Ovary (tissue), 9 donors: ENCODE results near the gene ACP7. TPM values are rescaled to one million over a fixed set of nuclear protein-coding genes. Genes with fewer than 3 reads are reported as not detected.

Experiments used
- DNase-seq, 5 donors: peaks; one replicate each; pipeline ENCODE4 v3.0.0-alpha.2; 2019 to 2020
- H3K27ac ChIP-seq, 2 donors: fragments of 200-600 bp; one replicate each; pipeline versions ENCODE4 v1.5.1 to v1.8.0; 2019 to 2022
- H3K27me3 ChIP-seq: fragments of 200-600 bp; one replicate; pipeline ENCODE4 v1.8.0; 2022
- H3K36me3 ChIP-seq: fragments of 200-600 bp; sonication (generic); one replicate; pipeline ENCODE4 v1.5.1; 2019
- H3K4me1 ChIP-seq: one replicate; pipeline ENCODE4 v1.8.1; 2013; ENCODE audit warnings: mild to moderate bottlenecking, moderate library complexity; ENCODE audit not compliant: insufficient read depth
- H3K4me3 ChIP-seq: fragments of 200-600 bp; sonication (generic); one replicate; pipeline ENCODE4 v1.5.1; 2017
- H3K9me3 ChIP-seq, 2 donors: fragments of 200-600 bp in 1 of 2; sonication (generic) in 1 of 2; one replicate each; pipeline versions ENCODE4 v1.5.1 to v1.8.1; 2013 to 2019; ENCODE audit warnings: mild to moderate bottlenecking in 1 of 2, moderate library complexity in 1 of 2
- EP300 ChIP-seq: sonication (generic); formaldehyde crosslinking; IDR thresholded peaks from one replicate; pipeline ENCODE4 v1.6.1; 2017; ENCODE audit warnings: antibody characterized with exemption
- POLR2A ChIP-seq: fragments of 450-650 bp; IDR thresholded peaks from one replicate; pipeline ENCODE4 v1.6.1; 2017; ENCODE audit warnings: antibody characterized with exemption, mild to moderate bottlenecking, moderate library complexity
- WGBS, 3 donors: extraction: QIAGEN DNeasy Blood & Tissue Kit in 1 of 3; methylation state at CpG; one replicate each; pipeline versions ENCODE4 v1.1.5 to v1.1.7; 2013 to 2017; 5-methylcytosine and 5-hydroxymethylcytosine counted together
- intact Hi-C, 4 donors: fragments of 100-400 bp; cut with DNase I; formaldehyde crosslinking; loops; one replicate each; pipeline versions ENCODE4 v1.11.0 to v1.15.1; 2022 to 2023
- polyA plus RNA-seq, 2 donors: library from polyadenylated mRNA; stranded (reverse); fragments of 200-250 nt in 1 of 2; fragments of 350-450 nt in 1 of 2; fragmentation: Illumina TruSeq in 1 of 2; extraction: RNeasy Lipid Tissue Mini Kit (QIAGEN cat#74804) in 1 of 2; gene quantifications; one replicate each; pipeline ENCODE4 v1.2.3, GENCODE V29; 2013 to 2014
- total RNA-seq, 7 donors: library from RNA; depleted of rRNA in 2 of 7; stranded (reverse); fragments of >200 nt in 2 of 7; fragmentation: NEBNext Ultra II Directional in 3 of 7; extraction: Animal tissue kit (Norgen Biotek cat#: 25700) in 3 of 7; gene quantifications; one replicate each; pipeline versions ENCODE4 v1.1.0 to v1.2.4, GENCODE V29; 2016 to 2023
- TF ChIP-seq, protein P1 (sequence below), 3 donors: fragments of 450-650 bp in 2 of 3; fragments of 200-600 bp in 1 of 3; IDR thresholded peaks; one replicate each; pipeline versions ENCODE4 v1.5.1 to v1.8.0; 2016 to 2022; ENCODE audit warnings: antibody characterized with exemption in 3 of 3, mild to moderate bottlenecking in 1 of 3
- donor health status: DM: no; HTN: no; CAD: no; lungs with moderate emphysema.
- donor health status: DM: no; HTN: no; CAD: no.
- donor health status: Bipolar disorder and iron deficiency.
- donor health status: DM: yes; HTN: yes; CAD: no.
- donor health status: DM: no; HTN: no; CAD: no.
- donor health status: DM: yes; HTN: yes; CAD: no.

Gene ACP7
- total and polyA plus RNA-seq, 9 donors: not detected

DNA sequence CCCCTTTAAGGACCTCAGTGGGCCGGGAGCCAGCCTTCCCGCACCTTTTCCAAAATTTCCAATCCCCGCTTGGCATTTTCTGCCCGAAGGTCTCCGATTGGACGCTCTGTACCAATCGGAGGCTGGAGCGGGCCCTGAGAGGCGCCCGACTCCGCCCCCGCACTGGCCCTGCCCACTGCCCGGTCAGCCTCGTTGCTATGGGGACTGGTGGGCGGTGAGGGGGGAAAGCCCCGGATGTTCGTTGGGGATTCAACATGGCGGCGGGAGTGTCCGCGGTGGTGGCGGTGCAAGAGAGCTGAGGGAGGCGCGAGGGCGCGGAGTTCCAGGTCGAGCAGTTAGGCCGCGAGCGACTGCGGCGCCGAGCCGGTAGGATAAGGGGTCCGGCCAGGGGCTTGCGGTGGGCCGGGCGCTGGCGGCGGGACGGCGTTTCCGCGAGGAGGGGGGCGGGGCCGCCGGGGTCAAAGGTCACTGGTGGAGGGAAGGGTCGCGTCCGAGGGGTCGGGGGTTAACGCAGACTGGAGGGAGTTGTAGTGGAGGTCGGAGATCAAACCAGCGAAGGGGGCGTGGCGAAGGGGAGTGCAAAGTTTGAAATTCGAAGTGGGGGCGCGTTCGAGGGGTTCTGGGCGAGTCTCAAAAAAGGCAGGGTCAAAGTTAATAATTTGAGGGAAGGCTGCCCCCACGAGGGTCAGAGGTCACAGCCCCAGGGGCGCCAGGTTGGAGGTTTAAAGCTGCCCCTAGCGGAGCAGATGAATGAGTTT lies 41.6 kb downstream of the ACP7 start, which contains the start of gene PAK4:
Gene PAK4 (plus strand): TSS at position 233 of the 758 bp plus-strand sequence. CDS start 43,768 bp downstream, outside the sequence.
- H3K36me3 ChIP-seq: no peaks in the 10 kb centered on the region
- intact Hi-C loops: loop anchor here in 1 of 4 donors (1.0 to 5.0 kb wide), 2 partner anchors 199 to 217 kb away; partner anchors contain the start of gene SAMD4B
- no peaks in the 10 kb centered on the region for H3K27me3 ChIP-seq
- H3K4me1 ChIP-seq: peaks cover 10% of the 10 kb centered on the region
- TF ChIP-seq, protein P1, sequence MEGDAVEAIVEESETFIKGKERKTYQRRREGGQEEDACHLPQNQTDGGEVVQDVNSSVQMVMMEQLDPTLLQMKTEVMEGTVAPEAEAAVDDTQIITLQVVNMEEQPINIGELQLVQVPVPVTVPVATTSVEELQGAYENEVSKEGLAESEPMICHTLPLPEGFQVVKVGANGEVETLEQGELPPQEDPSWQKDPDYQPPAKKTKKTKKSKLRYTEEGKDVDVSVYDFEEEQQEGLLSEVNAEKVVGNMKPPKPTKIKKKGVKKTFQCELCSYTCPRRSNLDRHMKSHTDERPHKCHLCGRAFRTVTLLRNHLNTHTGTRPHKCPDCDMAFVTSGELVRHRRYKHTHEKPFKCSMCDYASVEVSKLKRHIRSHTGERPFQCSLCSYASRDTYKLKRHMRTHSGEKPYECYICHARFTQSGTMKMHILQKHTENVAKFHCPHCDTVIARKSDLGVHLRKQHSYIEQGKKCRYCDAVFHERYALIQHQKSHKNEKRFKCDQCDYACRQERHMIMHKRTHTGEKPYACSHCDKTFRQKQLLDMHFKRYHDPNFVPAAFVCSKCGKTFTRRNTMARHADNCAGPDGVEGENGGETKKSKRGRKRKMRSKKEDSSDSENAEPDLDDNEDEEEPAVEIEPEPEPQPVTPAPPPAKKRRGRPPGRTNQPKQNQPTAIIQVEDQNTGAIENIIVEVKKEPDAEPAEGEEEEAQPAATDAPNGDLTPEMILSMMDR (IDR thresholded peaks at IDR 0.05): peak in 1 of 3 donors; percentile 9
- peak; percentile 54 for TF ChIP-seq POLR2A
- TF ChIP-seq EP300: no peak
- no peaks in the 10 kb centered on the region for H3K9me3 ChIP-seq
- DNase-seq: peak; percentile 98 to 99 (median 98)
- peak within 1 kb of the TSS; percentile 86 for H3K4me3 ChIP-seq
- WGBS, 3 donors: 0 to 1% (median 0%) methylated on average over 61 to 64 of the region's 64 CpGs
- H3K27ac ChIP-seq: peak within 1 kb of the TSS; percentile 62 to 78

DNA sequence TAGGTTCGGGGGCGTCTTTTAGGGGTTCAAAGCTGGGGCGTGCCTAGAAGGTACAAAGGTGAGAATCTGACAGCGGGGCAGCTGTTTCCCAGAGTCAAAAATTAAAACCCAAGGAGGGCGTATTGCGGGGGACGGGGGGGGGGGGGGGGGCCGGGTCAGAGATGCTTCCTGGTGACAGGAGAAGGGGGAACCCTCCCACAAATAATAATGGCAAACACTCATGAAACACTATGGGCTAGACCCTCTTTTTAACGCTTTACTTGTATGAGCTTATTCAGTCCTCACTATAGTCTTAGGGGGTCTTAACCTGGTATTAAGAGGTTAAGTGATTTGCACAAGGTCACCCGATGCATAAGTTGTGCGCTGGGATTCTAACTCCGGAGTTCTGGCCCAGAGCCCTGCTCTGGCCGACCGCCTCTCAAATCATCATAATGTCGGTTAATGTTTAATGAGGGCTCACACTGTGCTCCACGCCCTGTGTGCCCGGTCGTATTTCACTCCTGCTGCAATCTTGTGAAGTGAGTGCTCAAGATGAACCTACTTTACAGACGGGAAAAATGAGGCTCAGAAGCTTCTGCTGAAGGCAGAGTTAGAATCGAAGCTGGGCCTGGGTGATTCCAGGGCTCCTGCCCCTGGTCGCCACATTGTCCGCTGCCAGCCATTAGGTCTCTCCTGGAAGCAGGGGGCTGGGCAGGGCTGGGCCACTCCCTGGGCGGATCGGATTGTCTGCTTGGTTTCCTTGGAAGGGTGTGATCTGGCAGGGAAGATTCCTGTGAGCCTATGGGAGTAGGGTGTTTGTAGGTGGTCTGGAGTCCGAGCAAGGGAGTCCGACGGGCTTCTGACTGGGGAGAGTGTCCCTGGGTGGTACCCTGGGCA lies 42.4 kb downstream of the ACP7 start:
- 8 to 11% (median 9%) methylated on average over 26 to 27 of the region's 27 CpGs for WGBS, 3 donors
- no peaks in the 10 kb centered on the region for H3K36me3 ChIP-seq
- intact Hi-C loops: loop anchor here in 1 of 4 donors (1.0 to 5.0 kb wide), 2 partner anchors 198 to 216 kb away; partner anchors contain the start of gene SAMD4B
- peaks cover 17% of the 10 kb centered on the region for H3K4me1 ChIP-seq
- peak overlapping the region; percentile 62 to 78 for H3K27ac ChIP-seq
- no peaks in the 10 kb centered on the region for H3K27me3 ChIP-seq
- no peaks in the 10 kb centered on the region for H3K9me3 ChIP-seq
- TF ChIP-seq POLR2A (no peak), EP300 (no peak)
- TF ChIP-seq, protein P1 (IDR thresholded peaks at IDR 0.05): no peak
- peak overlapping the region; percentile 86 for H3K4me3 ChIP-seq
- peak in 1 of 5 donors; percentile 54 for DNase-seq

DNA sequence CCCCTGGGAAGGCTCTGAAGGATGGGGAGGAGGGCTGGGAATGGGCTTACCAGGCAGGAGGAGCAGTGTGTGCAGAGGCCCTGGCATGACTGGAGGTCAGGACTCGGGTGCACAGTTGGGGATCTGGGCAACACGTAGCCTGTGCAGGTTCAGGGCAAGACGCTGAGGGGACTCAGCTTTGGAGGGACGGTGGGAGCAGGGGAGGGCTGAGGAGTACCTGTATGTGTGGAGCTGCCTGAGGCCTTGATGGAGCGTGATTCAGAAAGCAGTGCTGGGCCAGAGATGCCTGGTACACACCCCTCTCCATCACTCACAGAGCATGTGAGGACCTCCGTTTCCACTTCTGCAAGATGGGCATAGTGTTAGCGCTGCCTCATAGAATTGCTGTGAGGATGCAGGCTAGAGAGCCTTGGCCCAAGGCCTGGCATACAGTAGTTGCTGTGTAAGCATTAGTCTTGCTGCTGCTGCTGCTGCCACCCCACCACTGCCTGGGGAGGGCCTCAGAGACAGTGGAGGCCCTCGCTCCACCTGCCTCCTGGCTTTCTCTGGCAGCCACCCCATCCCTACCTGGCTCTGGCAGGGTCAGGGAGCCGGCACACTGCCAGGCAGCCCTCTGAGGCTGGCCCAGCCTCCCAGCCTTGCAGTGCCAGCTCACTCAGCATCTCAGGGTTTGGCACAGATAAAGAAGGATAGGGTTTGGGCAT lies 43.8 kb downstream of the ACP7 start:
- whole genome bisulfite sequencing, 3 donors: 65 to 69% (median 68%) methylated on average over 9 of the region's 9 CpGs
- intact Hi-C loops: loop anchor here in 1 of 4 donors (5.0 kb wide), 1 partner anchor 214 kb away; the partner anchor contains the start of gene SAMD4B
- no peaks in the 10 kb centered on the region for H3K9me3 ChIP-seq
- H3K36me3 ChIP-seq: no peaks in the 10 kb centered on the region
- H3K4me1 ChIP-seq: peaks cover 24% of the 10 kb centered on the region
- H3K27me3 ChIP-seq: no peaks in the 10 kb centered on the region
- H3K4me3 ChIP-seq: no peak overlapping the region
- TF ChIP-seq POLR2A (no peak), EP300 (no peak)
- TF ChIP-seq, protein P1 (IDR thresholded peaks at IDR 0.05): no peak
- H3K27ac ChIP-seq: no peak overlapping the region
- no peak for DNase-seq
